GM19023 (cell line): ENCODE results near the gene TPRG1L.

Experiments
- ATAC-seq: cut with Tn5 transposase; IDR thresholded peaks from one replicate; pipeline ENCODE4 v1.9.1; 2021; ENCODE audit warnings: mild to moderate bottlenecking, moderate library complexity; ENCODE audit not compliant: unreplicated experiment

The TPRG1L gene

DNA sequence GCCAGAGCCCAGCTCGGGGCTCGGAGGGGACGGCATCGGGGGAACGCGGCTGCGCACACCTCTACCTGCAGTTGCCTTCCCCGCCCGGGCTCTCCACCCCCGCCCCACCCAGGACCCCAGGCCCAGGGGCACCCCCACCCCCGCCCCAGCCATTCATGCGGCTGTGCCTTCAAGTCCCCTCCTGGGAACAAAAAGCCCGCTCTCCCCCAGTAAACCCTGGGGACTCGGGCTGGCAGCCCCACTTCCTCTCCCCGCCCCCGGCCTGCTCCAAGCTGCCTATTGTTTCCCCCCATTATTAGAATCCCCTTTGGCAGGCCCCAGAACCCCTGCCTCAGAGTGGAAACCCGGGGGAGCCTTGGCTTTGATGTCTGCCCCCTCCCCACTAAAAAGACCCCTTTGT is 31.5 kb upstream of the TPRG1L start:
- no peak for ATAC-seq

- no peak for ATAC-seq
Measured at GRCh38 chr1:3593745-3594144, 31.1 kb upstream of the TPRG1L start.

DNA sequence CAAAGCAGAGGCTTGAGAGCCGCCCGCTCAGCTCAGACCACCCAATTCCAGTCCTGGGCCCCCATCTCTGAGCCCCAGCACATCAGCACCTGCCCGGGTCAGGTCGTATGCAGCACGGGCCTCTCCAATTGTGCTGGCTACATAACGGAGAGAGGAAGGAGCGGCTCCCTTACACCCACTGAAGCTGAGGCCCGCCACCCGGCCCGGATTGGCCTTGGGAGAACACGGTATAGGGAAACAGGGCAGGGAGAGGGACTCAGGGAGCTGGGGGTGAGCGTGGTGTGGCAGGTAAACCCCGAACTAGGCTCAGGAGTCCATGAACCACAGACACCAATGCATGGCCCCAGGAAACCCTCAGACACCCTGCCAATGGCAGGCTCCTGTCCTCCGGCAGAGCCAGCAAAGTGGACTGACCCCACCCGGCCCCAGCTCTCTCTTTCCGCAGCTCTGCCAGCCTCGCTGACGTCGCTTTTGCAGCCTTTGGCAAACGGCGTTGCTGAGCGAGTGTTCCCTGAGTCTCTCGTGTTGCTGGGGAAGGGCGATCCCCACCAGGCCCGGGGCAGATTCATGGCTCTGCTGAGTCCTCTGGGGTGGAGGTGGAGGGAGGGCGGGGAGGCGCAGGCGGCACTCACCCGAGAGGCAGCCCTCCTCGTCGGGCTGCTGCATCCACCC is 30.0 kb upstream of the TPRG1L start:
- ATAC-seq: no peak

DNA sequence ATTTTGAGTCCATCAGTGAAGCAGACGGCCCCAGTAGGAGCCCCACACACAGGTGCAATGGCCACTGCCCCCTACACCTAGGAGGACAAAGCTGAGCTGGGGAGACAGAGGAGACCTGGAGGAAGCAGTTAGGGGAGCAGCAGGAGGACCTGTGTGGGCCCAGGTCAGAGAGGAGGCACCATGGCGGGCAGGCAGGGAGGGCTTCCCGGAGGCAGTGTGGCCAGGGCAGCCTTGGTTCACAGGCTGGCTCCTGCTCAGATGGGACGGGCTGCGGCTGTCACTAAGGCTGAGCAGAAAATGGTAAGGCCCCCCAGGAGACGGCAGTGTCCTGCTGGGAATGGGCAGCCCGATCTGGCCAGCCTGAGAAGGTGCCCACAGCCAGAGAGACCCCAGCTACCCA is 28.9 kb upstream of the TPRG1L start:
- no peak for ATAC-seq

GRCh38 chr1:3596663-3597598 is 27.9 kb upstream of the TPRG1L start:
- ATAC-seq: no peak

- ATAC-seq: no peak
Measured at GRCh38 chr1:3597599-3597964, 27.2 kb upstream of the TPRG1L start.

DNA sequence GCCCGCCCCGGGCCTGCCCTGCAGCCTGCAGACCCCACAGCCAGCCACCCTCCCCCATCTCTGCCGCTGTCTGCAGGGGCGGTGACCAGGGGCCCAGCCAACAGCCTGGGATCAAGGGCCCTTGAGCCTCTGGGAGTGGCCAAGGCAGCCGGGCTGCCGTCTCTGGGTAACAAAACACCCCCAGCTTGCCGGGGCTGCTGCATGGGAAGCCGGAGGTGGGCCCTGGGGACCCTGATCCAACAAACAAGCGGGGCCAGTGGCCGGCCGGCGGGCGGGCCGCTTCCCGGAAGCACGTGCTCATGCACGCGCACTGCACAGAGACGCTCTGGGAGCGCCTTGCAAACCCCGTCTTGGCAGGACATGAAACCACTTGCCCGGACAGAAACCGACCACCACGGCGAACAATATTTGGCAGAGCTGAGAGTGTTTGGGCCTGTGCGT is 26.7 kb upstream of the TPRG1L start:
- no peak for ATAC-seq

GRCh38 chr1:3598522-3599285 is 26.1 kb upstream of the TPRG1L start:
- ATAC-seq: no peak

- ATAC-seq: no peak
Measured at GRCh38 chr1:3599286-3599811, 25.5 kb upstream of the TPRG1L start.

GRCh38 chr1:3599816-3600215 is 25.0 kb upstream of the TPRG1L start:
- no peak for ATAC-seq

- ATAC-seq: no peak
Measured at GRCh38 chr1:3600354-3600753, 24.5 kb upstream of the TPRG1L start.

GRCh38 chr1:3601743-3602142 is 23.1 kb upstream of the TPRG1L start:
- ATAC-seq: no peak

DNA sequence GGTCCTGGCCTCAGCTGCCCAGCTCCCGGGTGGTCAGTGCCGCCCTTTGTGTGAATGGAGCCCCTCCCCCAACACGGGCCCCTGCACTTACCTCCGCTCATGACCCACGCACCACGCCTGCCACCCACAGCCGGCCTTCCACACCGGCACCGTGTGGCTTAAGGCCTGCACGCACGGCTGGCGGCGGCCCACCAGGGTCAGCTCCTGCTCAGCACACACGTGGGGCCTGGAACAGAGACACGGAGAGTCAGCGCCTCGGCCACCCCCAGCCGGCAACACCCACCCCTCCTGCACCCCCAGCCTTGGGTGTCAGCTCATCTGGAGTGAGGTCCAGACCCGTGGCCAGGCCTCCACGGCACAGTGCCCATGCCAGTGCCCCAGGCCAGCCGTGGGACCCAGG is 22.4 kb upstream of the TPRG1L start:
- ATAC-seq: no peak

DNA sequence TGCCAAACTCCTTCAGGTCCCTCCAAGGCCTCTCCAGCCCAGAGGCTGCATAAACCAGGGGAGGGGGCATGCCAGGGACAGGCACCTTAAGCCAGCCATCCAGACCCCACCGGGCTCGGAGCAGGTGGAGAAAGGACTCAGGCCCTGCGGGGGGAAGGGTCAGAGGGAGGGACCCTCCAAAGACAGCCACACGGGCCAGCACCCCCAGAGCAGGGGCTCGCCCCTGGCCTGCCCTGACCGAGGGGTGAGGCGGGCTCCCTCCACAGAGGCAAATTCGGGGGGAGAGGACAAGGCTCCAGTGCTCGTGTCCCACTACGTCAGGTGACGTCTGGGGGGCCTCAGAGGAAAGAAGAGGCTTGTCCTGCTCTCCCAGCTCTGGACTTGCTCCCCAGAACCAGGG is 21.7 kb upstream of the TPRG1L start:
- no peak for ATAC-seq

DNA sequence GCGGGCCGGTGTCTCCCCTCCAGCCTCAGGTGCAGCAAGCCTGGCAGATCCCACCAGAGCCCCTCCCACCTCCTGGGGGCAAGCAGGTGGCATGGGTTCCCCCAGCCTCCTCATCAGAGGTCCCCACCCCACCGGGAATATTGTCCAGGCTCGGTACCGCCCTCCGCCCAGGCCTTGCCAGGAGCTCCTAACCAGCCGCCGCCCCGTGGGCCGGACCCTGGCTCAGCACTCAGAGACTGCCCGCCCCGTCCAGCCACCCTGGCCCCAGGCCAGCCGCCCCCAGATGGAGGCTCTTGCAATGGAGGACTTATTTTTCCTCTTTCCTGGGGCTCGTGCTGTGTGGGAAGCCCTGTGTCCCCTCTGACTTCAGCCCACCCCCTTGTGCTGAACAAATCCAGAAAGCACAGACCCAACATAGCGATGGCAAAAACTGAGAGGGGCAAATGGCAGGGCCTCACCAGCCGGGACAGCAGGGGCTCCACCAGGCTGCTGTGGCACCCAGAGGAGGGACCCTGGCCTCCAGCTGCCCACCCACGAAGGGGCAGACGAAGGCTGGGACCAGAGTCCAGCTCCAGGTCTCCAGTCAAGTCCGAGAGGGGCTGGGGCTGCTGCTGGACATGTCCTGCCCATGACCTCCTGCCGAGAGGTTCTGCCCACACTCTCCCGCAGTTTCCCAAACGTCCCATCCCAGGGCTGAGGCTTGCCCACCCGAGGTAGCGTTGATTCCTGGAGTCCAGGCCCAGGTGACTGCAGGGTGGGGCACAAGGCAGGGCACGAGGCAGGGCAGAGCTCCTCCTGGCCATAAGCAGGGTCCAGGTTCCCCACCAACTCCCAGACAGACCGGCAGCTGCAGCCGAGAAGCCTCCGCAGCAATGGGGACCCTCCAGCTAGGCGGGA is 21.0 kb upstream of the TPRG1L start:
- ATAC-seq: no peak

GRCh38 chr1:3604468-3604974 is 20.3 kb upstream of the TPRG1L start:
- ATAC-seq: no peak

- ATAC-seq: no peak
Measured at GRCh38 chr1:3604997-3605823, 19.6 kb upstream of the TPRG1L start.

GRCh38 chr1:3606779-3607702 is 17.8 kb upstream of the TPRG1L start:
- no peak for ATAC-seq
